GM12878 (cell line): ENCODE measurements around the gene SPAG16.

Experiments
- POLR2A ChIP-seq: IDR thresholded peaks from 2 replicates; pipeline ENCODE4 v1.6.1; 2011; ENCODE audit warnings: low read depth, mild to moderate bottlenecking, low read length
- SREBF2 ChIP-seq: IDR thresholded peaks from 2 replicates; pipeline ENCODE4 v1.6.1; 2012; ENCODE audit warnings: mild to moderate bottlenecking, low read length
- TAF1 ChIP-seq: IDR thresholded peaks from 2 replicates; pipeline ENCODE4 v1.6.1; 2011; ENCODE audit warnings: mild to moderate bottlenecking, low read depth, low read length, borderline replicate concordance
- TF ChIP-seq, protein P1 (sequence below), 3 experiments: IDR thresholded peaks in 2 of 3; conservative IDR thresholded peaks in 1 of 3; 2 replicates each; pipeline ENCODE4 v1.5.1; 2011; ENCODE audit warnings: low read depth in 3 of 3, low read length in 3 of 3, mild to moderate bottlenecking in 3 of 3, control low read depth in 2 of 3, moderate library complexity in 2 of 3, inconsistent platforms in 1 of 3, mixed read lengths in 1 of 3; ENCODE audit not compliant: control insufficient read depth in 2 of 3, insufficient read depth in 1 of 3; ENCODE audit errors: extremely low read depth in 1 of 3
- TF ChIP-seq, protein P2 (sequence below): IDR thresholded peaks from 2 replicates; pipeline ENCODE4 v1.6.1; 2012; ENCODE audit warnings: mild to moderate bottlenecking, low read depth, low read length

DNA sequence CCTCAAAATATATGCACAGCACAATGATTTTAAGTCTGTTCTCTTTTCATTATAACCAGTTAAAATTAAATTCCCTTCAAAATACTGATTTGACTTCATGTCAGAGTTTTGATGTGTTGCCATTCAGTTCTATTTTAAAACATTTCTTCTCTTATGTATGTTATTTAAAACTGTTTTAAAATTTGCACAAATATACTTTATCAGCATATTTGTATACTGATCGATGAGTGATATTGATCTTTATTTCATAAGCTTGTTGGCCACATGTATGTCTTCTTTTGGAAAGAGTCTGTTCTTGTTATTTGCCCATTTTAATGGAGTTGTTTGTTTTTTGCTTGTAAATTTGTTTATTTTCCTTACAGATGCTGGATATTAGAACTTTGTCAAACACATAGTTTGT lies 630.2 kb downstream of the SPAG16 start:
- TF ChIP-seq TAF1: no peak
- no peak for TF ChIP-seq SREBF2
- no peak for TF ChIP-seq POLR2A
- TF ChIP-seq, protein P1, sequence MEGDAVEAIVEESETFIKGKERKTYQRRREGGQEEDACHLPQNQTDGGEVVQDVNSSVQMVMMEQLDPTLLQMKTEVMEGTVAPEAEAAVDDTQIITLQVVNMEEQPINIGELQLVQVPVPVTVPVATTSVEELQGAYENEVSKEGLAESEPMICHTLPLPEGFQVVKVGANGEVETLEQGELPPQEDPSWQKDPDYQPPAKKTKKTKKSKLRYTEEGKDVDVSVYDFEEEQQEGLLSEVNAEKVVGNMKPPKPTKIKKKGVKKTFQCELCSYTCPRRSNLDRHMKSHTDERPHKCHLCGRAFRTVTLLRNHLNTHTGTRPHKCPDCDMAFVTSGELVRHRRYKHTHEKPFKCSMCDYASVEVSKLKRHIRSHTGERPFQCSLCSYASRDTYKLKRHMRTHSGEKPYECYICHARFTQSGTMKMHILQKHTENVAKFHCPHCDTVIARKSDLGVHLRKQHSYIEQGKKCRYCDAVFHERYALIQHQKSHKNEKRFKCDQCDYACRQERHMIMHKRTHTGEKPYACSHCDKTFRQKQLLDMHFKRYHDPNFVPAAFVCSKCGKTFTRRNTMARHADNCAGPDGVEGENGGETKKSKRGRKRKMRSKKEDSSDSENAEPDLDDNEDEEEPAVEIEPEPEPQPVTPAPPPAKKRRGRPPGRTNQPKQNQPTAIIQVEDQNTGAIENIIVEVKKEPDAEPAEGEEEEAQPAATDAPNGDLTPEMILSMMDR (IDR thresholded peaks at IDR 0.05 in 2 of 3, conservative IDR thresholded peaks at IDR 0.05 in 1 of 3; ENCODE audit: control insufficient read depth in 2 of 3, extremely low read depth in 1 of 3, insufficient read depth in 1 of 3, low read depth in 3 of 3, low read length in 3 of 3): no peak
- TF ChIP-seq, protein P2, sequence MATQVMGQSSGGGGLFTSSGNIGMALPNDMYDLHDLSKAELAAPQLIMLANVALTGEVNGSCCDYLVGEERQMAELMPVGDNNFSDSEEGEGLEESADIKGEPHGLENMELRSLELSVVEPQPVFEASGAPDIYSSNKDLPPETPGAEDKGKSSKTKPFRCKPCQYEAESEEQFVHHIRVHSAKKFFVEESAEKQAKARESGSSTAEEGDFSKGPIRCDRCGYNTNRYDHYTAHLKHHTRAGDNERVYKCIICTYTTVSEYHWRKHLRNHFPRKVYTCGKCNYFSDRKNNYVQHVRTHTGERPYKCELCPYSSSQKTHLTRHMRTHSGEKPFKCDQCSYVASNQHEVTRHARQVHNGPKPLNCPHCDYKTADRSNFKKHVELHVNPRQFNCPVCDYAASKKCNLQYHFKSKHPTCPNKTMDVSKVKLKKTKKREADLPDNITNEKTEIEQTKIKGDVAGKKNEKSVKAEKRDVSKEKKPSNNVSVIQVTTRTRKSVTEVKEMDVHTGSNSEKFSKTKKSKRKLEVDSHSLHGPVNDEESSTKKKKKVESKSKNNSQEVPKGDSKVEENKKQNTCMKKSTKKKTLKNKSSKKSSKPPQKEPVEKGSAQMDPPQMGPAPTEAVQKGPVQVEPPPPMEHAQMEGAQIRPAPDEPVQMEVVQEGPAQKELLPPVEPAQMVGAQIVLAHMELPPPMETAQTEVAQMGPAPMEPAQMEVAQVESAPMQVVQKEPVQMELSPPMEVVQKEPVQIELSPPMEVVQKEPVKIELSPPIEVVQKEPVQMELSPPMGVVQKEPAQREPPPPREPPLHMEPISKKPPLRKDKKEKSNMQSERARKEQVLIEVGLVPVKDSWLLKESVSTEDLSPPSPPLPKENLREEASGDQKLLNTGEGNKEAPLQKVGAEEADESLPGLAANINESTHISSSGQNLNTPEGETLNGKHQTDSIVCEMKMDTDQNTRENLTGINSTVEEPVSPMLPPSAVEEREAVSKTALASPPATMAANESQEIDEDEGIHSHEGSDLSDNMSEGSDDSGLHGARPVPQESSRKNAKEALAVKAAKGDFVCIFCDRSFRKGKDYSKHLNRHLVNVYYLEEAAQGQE: no peak
